Nucleus accumbens (tissue), 56 donors: Measurements from ENCODE around the gene SPAG6.
"Not testable (repeated sequence)": the region's sequence is repeated elsewhere in the genome, so short reads cannot be mapped to it uniquely, and the experiment has no call there.

Experiments used
- DNase-seq, 56 donors: peaks; one replicate each; lab custom pipeline; 2025; lab: John Stamatoyannopoulos, UW

SPAG6 gene

DNA sequence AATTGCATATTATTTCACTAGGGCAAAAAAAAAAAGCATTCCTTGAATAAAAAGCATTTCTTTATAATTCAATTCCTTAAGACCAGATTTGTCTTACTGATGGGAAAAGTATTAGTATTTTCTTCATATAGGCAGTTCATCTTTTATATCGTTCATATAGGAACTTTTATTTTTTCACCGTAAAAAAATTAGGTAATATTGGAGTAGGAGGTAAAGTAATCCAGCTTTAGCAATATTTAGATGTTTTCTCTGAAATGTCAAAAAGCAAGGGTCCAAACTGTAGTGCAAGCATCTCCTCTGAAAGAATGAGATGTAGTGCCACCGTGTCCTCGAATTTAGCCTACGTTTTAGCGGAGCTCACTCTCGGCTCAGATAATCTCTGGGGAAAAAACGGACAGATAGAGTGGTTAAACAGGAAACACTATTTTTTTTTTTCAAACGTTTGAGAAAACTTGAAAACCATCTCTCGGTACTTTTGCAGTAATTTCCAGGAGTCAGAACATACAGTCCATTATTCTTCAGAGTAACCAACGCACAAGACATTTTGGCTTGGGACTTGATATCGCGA is 5.5 kb upstream of the SPAG6 start:
- no peak for DNase-seq

DNA sequence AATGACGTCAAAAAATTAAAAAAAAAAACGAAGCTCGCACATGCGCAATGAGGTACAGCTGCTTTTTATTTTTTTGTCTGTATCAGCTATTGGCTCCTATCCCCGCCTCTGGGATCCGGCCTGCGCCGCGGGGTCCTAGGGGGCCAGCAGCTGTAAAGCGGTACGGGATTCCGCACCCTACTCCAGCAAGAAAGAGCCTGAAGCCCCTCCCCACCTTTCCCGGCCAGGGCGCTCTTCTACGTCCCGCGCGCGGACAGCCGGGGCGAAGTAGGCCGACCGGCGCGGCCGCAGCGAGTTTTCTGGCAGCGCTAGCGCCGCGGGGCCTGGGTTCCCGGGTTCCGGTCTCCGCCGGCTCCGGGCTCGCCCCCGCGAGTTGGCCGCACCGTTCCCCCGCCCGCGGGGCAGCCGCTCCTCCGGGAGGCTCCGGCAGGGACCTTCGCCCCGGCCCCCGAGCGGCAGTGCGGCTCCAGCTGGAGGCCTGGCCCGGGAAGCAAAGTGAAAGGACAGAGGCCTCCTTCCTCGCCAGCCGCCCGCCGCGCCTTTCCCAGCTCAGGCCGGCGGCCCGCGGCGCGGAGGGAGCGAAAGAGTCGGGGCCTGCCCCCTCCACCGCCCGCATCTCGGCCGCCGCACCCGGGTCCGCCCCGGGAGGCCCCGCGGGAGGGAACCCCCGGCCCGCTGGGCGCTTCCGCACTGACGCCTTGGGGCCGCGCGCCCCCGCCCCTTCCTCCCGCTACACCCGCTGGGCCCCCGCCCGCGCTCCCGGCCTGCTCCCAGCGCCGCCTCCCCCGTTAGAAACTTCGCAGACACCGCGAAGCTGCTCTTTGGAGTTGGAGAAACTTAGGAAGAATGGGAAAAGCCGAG is 4.7 kb upstream of the SPAG6 start:
- peak in 47 of 56 donors; percentile 12 to 89 (median 69) for DNase-seq

GRCh38 chr10:22341190-22341925 is 3.9 kb upstream of the SPAG6 start:
- DNase-seq: peak in 5 of 56 donors; percentile 46 to 70 (median 57)

- DNase-seq: no peak
Observed at GRCh38 chr10:22341926-22342196, 3.4 kb upstream of the SPAG6 start.

DNA sequence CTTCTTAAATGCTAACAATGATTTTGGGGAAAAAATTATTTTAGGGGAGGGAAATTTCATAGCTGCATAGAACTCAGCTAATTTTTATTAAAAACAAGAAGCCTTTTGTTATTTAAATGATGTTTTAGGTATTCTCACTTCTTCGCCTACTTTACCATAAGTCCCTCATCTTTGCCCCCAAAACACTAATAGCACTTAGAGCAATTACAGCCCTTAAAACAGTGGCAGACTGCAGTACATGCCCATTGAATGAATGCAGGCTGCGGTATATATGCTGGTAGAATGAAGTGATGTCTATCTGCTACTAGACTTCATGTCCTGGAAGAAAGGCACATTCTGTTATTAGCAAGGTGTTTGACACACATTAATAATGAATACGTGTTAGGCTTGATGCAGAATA is 2.9 kb upstream of the SPAG6 start:
- DNase-seq: no peak

- no peak for DNase-seq
Observed at GRCh38 chr10:22343731-22344130, 1.6 kb upstream of the SPAG6 start.

DNA sequence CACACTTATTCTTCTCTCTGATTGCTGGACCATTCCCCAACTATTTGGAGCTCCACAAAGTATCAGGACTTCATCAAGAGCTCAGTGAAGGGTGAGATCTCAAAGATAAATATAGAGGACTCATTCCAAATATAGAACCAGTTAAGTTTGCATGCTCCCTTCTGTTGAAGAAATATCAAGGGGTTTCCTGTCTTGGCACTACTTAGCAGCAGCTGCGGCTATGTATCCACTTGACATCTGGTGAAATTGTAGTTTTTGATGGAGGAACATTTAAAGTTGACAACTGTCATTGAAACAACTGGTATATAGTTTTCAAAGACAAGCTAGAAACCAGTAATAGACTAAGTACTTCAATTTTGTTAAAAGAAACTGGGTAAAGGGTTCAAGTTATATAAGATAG is 1.0 kb upstream of the SPAG6 start:
- DNase-seq: no peak

GRCh38 chr10:22344781-22345300 is 455 bp upstream of the SPAG6 start:
- DNase-seq: no peak

DNA sequence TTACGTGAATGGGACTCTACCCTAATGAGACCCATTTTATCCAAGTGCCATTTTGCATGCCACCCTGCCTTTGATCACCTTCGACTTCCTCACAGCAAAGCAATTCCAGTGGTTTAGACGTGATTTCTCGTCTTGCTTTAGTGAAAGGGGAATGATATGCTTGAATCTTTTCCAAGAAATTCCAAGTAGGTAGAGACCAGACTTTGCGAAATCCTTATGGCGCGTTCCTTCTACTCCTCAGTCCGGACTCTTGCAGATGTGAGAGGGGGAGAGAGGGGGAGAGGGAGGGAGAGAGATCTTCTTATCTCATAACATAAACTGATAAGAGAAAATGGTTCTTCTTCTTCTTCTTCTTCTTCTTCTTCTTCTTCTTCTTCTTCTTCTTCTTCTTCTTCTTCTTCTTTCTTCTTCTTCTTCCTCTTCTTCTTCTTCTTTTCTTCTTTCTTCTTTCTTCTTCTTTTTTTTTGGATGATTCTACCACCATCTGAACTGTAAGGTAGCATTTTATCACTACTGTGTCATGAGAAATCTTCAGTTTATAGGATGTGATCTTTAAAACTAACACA is 883 bp downstream of the SPAG6 start:
- DNase-seq: no peak

- DNase-seq: no peak
Observed at GRCh38 chr10:22349755-22350154, 4.5 kb downstream of the SPAG6 start.

DNA sequence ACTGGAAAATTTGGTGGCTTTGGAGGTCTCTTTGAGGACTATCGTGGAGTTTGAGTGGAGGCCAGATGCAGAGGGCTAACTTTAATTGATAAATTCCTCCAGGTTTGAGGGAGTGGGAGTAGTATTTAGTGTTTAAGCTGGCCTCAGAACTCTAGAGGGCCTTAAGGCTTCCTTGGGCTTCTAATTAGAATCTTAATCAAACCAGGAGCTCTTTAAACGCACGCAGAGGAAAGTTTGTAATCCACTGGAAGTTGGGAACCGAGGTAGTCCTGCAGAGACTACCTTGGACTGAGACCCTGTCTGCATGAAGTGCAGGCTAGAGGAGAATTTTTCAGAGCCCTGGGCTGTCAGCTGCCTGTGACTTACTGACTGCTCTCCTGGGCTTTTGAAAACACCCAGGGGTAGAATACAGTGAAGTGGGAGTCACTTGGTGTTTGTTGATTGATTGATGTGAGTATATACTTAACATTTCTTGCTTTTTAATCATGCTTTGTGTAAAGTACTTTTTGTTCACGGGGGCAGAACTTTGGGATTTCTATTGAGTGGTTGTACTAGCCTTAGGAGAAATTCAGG is 5.9 kb downstream of the SPAG6 start:
- no peak for DNase-seq

DNA sequence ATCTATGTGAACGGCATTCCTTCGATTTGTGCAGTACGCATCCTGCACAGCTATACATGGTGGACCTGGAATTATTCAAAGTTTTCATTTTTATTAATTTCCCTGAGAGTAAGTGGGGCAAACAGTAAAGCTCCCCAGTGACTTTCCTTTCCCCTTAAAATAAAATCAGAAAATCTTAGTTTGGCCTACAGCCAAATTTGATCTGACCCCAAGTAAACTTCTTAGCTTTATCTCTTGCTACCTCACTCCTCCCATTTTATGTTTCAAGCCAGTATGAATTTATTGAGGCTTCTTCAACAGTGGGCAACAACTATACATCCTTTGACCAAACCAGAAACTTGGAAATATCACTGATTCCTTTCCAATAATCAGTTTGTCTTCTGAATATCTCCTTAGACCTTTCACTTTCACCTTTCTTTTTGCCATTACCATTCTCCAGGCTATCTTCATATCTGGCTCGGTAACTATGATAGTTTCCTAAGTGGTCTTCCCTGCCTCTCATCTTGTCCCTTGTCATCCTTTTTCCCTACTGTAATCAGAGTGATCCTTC is 11.1 kb downstream of the SPAG6 start:
- no peak for DNase-seq

DNA sequence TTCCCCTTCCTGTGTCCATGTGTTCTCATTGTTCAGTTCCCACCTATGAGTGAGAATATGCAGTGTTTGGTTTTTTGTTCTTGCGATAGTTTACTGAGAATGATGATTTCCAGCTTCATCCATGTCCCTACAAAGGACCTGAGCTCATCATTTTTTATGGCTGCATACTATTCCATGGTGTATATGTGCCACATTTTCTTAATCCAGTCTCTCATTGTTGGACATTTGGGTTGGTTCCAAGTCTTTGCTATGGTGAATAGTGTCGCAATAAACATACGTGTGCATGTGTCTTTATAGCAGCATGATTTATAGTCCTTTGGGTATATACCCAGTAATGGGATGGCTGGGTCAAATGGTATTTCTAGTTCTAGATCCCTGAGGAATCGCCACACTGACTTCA is 12.5 kb downstream of the SPAG6 start:
- DNase-seq: not testable (repeated sequence)

- DNase-seq: no peak
Observed at GRCh38 chr10:22363305-22363704, 18.0 kb downstream of the SPAG6 start.

DNA sequence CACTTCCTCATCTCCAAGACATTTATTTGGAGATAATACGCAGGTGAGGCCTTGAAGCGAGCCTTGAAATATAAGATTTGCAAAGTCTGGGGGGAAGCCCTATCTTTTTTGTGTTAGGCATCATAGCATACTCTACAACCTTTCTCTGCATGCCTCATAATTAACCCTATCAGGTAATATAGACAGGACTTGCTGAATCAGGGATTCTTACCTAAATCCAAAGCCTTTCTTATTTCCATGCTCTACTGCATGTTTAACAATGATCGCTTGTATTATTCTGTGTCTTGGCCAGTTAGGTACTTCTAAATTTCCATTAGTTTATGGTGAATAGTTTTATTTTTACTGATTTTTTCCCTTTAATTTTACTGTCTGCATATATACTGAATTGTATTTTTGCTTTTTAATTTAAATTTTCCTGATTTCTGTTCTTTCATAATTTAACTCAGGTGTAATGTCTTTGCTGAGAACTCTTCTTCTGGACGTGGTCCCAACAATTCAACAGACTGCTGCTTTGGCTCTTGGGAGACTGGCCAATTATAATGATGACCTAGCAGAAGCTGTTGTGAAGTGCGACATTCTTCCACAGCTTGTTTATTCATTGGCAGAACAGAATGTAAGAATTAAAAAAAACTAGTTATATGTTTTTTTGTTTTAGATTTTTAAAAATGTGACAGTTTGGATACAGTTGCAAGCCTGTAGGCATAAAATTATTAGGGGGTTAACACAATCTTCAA is 19.3 kb downstream of the SPAG6 start:
- DNase-seq: no peak

DNA sequence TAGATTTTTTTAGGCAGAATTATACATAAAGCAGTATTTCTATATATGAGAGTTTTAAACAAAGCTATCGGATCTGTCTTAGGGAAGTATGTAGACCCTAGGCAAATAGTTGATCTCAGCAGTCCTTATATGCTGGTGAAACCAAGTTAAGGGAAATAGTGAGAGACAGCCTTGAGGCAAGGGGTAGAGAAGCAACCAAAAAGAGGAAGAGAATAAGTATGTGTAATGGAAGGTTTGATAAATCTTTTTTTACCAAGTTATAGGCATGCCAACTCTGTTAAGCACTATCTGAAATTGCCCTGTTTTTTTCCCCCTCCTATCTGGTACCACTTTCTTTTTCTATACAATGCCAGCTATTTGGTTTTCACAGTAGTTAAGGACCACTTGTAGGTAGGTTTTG is 19.9 kb downstream of the SPAG6 start:
- DNase-seq: no peak

- DNase-seq: no peak
Observed at GRCh38 chr10:22365644-22366434, 20.5 kb downstream of the SPAG6 start.

DNA sequence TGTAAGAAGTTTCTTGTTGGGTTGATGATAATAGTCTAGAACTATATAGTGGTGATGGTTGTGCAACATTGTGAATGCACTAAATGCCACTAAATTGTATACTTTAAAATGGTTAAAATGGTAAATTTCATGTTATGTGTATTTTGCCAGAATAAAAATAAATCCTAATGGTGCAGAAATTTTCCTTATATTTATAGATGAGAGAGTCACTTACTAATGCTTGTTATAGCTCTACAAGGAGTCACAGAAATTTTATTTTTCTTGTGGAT is 21.1 kb downstream of the SPAG6 start:
- DNase-seq: no peak

DNA sequence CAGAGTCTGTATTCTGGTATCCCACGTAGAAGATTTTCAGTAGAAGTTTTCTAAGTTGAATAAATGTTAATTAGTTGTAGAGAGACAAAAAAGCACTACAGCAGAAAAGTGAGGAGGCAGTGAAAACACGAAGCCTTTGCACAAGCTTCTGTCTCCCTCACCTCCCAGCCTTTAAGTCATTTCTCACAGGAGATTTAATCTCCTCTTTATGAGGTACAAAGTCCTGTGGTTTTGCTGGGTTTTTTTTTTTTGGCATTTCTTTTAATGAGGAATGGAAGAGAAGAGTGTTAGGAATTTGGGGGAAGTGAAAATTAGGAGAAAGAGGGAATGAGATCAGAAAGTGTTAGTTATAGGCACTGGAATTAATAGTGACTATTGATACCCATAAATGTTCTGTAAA is 21.5 kb downstream of the SPAG6 start:
- DNase-seq: no peak
